Measurements from ENCODE around the gene MYBPH. TPM values are rescaled to one million over a fixed set of nuclear protein-coding genes. Genes with fewer than 3 reads are reported as not detected.
A peak's percentile ranks its signal among the peaks of the same experiment; 100 is the strongest.

MYBPH gene, protein sequence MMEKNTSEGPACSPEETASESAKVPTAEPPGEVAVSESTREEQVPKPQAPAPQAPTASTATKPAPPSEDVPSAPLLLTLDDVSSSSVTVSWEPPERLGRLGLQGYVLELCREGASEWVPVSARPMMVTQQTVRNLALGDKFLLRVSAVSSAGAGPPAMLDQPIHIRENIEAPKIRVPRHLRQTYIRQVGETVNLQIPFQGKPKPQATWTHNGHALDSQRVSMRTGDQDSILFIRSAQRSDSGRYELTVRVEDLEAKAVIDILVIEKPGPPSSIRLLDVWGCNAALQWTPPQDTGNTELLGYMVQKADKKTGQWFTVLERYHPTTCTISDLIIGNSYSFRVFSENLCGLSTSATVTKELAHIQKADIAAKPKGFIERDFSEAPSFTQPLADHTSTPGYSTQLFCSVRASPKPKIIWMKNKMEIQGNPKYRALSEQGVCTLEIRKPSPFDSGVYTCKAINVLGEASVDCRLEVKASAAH
- not detected in 2 replicates for total RNA-seq (2013; cell fraction: nucleolus; rRNA removed)
- total RNA-seq (2014; rRNA removed) (0.05 and 0.06 TPM in 2 replicates), total RNA-seq (2014; rRNA removed; fragmentation: Illumina TruSeq; extraction: Trizol) (not detected in 2 replicates), total RNA-seq (2021) (not detected in 2 replicates), polyA plus RNA-seq (2011; rRNA removed) (not detected in 2 replicates), polyA plus RNA-seq (2014; fragmentation: Illumina TruSeq; extraction: Trizol) (0.10 TPM in 1 of 2 replicates, not detected in the other), polyA plus RNA-seq (2014; fragmentation: Nextera tagmentation; extraction: Ambion mirVana) (not detected), polyA plus RNA-seq (2014; rRNA removed) (0.10 and 0.13 TPM in 2 replicates), polyA plus RNA-seq (2016; fragmentation: Nextera tagmentation; extraction: Ambion mirVana) (not detected), polyA minus RNA-seq (2011; rRNA and poly(A)+ RNA removed) (not detected in 2 replicates), Bru-seq, nascent RNA (not detected), BruChase-seq, experiment 1, labeled RNA remaining after a 6-hour chase (percentile 14 among the genes with signal in this experiment), BruChase-seq, experiment 2, labeled RNA remaining after a 2-hour chase (percentile 9 among the genes with signal in this experiment)
- polyA plus RNA-seq (2011; ENCODE audit: low read depth): not detected
- polyA plus RNA-seq (2011; cell fraction: cytosol; rRNA removed): 0.04 TPM in 1 of 2 replicates, not detected in the other
- 0.09 TPM in 1 of 2 replicates, not detected in the other for polyA plus RNA-seq (2011; cell fraction: nucleus; rRNA removed)
- polyA plus RNA-seq (2012): not detected in 2 replicates
- not detected in 2 replicates for polyA minus RNA-seq (2011; cell fraction: cytosol; rRNA and poly(A)+ RNA removed)
- not detected in 2 replicates for polyA minus RNA-seq (2011; cell fraction: nucleus; rRNA and poly(A)+ RNA removed)
- long read RNA-seq, experiment 1: 0 reads
- long read RNA-seq, experiment 2: 0 reads

DNA sequence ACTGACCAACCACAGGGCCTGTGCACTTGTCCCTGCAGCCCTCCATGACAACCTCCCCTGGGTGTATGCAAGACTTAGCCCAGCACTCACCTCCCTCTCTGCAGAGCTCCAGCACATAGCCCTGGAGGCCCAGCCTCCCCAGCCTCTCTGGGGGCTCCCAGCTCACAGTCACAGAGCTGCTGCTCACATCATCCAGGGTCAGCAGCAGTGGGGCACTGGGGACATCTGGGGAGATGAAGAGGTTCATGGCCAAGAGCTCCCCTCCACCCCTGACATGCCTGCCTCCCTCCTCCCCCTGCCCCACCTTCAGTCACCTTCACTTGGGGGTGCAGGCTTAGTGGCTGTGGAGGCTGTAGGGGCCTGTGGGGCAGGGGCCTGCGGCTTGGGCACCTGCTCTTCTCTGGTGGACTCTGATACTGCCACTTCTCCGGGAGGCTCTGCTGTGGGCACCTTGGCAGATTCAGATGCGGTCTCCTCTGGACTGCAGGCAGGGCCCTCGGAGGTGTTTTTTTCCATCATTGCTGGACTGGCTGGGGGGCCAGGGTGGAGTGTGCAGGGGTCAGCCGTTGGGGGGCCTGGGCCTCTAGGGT is at the start of gene MYBPH:
Gene MYBPH, minus strand, starts transcription at position 590 of the 590 bp plus-strand sequence. Its CDS starts 71 bp downstream, at position 519.
- no peak within 1 kb of the TSS for H3K4me3 ChIP-seq
- BruUV-seq (replicated peaks): no TSS peak
- H3K9ac ChIP-seq (ENCODE audit: control insufficient read depth, insufficient read depth, low read length): no peak within 1 kb of the TSS
- peaks cover 7% of the 10 kb centered on the region; the same call in 1 of the 2 replicates for H3K4me1 ChIP-seq (ENCODE audit: control insufficient read depth, insufficient read depth, low read length)
- in situ Hi-C loops (cut with MboI) (no loop called here), intact Hi-C loops (cut with micrococcal nuclease; ENCODE audit: unreplicated experiment) (no loop called here)
- no peak within 1 kb of the TSS for H3K27ac ChIP-seq (ENCODE audit: control insufficient read depth, insufficient read depth)
- H3K27me3 ChIP-seq (replicated peaks in 1 of 2; ENCODE audit: control insufficient read depth in 2 of 2, insufficient read depth in 2 of 2, low read length in 1 of 2): no peaks in the 10 kb centered on the region; a peak in 1 of 4 replicates
- SMC1A ChIA-PET (ENCODE audit: uncharacterized antibody, unreplicated experiment): interaction anchor here (0.7 to 1.0 kb wide), 2 partner anchors 43 to 136 kb away, joined by 3 read pairs; no protein-coding TSS in a partner anchor
- ATAC-seq: no peak
- no peak within 1 kb of the TSS for H3K4me2 ChIP-seq (ENCODE audit: control insufficient read depth, insufficient read depth)
- H4K20me1 ChIP-seq (ENCODE audit: control insufficient read depth, insufficient read depth): no peaks in the 10 kb centered on the region
- H3K79me2 ChIP-seq (ENCODE audit: control insufficient read depth, insufficient read depth, low read length): no peaks in the 10 kb centered on the region
- POLR2A ChIA-PET: interaction anchor here (0.7 kb wide), 1 partner anchor 168 kb away, joined by 3 read pairs; the partner anchor contains the start of gene TMEM183A
- 53% methylated on average over 5 of the region's 5 CpGs for WGBS (ENCODE audit: insufficient coverage, insufficient replicate concordance, low lambda C conversion rate, missing lambda C conversion rate)
- no peaks in the 10 kb centered on the region for H3K36me3 ChIP-seq (ENCODE audit: control insufficient read depth in 2 of 2, insufficient read depth in 2 of 2, low read length in 1 of 2)
- H3K9me3 ChIP-seq (replicated peaks; ENCODE audit: control insufficient read depth, insufficient read depth, low read length): no peaks in the 10 kb centered on the region
- FAIRE-seq: no peak
- CTCF ChIA-PET: interaction anchor here (0.8 to 3.9 kb wide), 6 partner anchors 19 to 527 kb away, joined by 3 to 41 read pairs (median 4); no protein-coding TSS in a partner anchor
- no peak for TF ChIP-seq BHLHE40 (IDR thresholded peaks at IDR 0.05; ENCODE audit: borderline replicate concordance in 1 of 2, low read depth in 2 of 2, low read length in 1 of 2)
- no peak for TF ChIP-seq ZSCAN29 (IDR thresholded peaks at IDR 0.05)
- no peak for TF ChIP-seq JUND (IDR thresholded peaks at IDR 0.05; ENCODE audit: low read depth, low read length)
- no peak for TF ChIP-seq TCF3 (IDR thresholded peaks at IDR 0.05; ENCODE audit: borderline replicate concordance, insufficient read depth, low read depth, low read length)
- TF ChIP-seq LARP7 (IDR thresholded peaks at IDR 0.05): no peak
- TF ChIP-seq NFYA (IDR thresholded peaks at IDR 0.05; ENCODE audit: borderline replicate concordance, low read depth, low read length): no peak
- no peak for TF ChIP-seq MXI1 (IDR thresholded peaks at IDR 0.05; ENCODE audit: low read depth, low read length)
- TF ChIP-seq ETV6 (conservative IDR thresholded peaks at IDR 0.05 in 1 of 2, IDR thresholded peaks at IDR 0.05 in 1 of 2; ENCODE audit: borderline replicate concordance in 1 of 2, low read depth in 1 of 2): no peak
- no peak for TF ChIP-seq HDAC2 (IDR thresholded peaks at IDR 0.05)
- TF ChIP-seq RCOR1 (conservative IDR thresholded peaks at IDR 0.05; ENCODE audit: low read depth, low read length): no peak
- TF ChIP-seq SIX5 (IDR thresholded peaks at IDR 0.05; ENCODE audit: low read depth, low read length, severe bottlenecking): no peak
- TF ChIP-seq, protein P1, sequence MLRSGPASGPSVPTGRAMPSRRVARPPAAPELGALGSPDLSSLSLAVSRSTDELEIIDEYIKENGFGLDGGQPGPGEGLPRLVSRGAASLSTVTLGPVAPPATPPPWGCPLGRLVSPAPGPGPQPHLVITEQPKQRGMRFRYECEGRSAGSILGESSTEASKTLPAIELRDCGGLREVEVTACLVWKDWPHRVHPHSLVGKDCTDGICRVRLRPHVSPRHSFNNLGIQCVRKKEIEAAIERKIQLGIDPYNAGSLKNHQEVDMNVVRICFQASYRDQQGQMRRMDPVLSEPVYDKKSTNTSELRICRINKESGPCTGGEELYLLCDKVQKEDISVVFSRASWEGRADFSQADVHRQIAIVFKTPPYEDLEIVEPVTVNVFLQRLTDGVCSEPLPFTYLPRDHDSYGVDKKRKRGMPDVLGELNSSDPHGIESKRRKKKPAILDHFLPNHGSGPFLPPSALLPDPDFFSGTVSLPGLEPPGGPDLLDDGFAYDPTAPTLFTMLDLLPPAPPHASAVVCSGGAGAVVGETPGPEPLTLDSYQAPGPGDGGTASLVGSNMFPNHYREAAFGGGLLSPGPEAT (IDR thresholded peaks at IDR 0.05; ENCODE audit: low read depth): no peak
- no peak for TF ChIP-seq ZNF207 (IDR thresholded peaks at IDR 0.05; ENCODE audit: borderline replicate concordance)
- TF ChIP-seq NFXL1 (IDR thresholded peaks at IDR 0.05; ENCODE audit: borderline replicate concordance): no peak
- TF ChIP-seq RELA (IDR thresholded peaks at IDR 0.05; ENCODE audit: borderline replicate concordance, partially characterized antibody): no peak
- TF ChIP-seq NR2C1 (IDR thresholded peaks at IDR 0.05): no peak
- TF ChIP-seq GABPA (IDR thresholded peaks at IDR 0.05; ENCODE audit: low read depth): no peak
- no peak for TF ChIP-seq RAD21 (IDR thresholded peaks at IDR 0.05; ENCODE audit: insufficient read depth, low read depth, low read length)
- no peak for DNase-seq (ENCODE audit: low read depth, low spot score)
- RAD21 ChIA-PET (ENCODE audit: unreplicated experiment): interaction anchor here (1.7 kb wide), 1 partner anchor 41 kb away, joined by 9 read pairs; no protein-coding TSS in a partner anchor
- H2AFZ ChIP-seq (ENCODE audit: control insufficient read depth, low read depth, low read length): no peak within 1 kb of the TSS
